ENCODE measurements around the gene SMAD3. TPM values are rescaled to one million over a fixed set of nuclear protein-coding genes. Genes with fewer than 3 reads are reported as not detected.

The SMAD3 gene
- total RNA-seq, 1 donor from 2014 or later = 89.3 TPM

DNA sequence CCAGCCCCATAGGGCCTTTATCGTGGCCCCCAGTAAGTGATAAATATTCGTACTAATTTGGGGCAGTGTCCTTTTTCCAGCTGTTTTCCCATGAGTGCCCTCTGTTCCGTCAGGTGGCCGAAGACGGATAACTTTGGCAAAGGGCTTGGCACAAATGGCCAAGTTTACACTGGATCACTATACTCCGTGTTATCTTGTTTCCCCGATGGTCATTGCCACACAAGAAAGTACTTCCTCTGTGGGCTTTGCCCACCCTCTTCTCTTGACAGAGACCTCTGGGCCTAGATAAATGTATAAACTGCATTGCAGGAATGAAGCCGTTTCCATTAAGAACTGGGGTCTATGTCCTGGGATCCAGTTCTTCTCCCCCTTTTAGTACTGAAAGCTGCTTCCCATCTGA, 39.1 kb downstream of the SMAD3 start:
- intact Hi-C loops (cut with DNase I) = loop anchor here (2.0 kb wide), 3 partner anchors 24 to 56 kb away; no protein-coding TSS in a partner anchor
- H3K4me1 ChIP-seq = peaks cover 23 to 43% of the 10 kb centered on the region in 2 donors

DNA sequence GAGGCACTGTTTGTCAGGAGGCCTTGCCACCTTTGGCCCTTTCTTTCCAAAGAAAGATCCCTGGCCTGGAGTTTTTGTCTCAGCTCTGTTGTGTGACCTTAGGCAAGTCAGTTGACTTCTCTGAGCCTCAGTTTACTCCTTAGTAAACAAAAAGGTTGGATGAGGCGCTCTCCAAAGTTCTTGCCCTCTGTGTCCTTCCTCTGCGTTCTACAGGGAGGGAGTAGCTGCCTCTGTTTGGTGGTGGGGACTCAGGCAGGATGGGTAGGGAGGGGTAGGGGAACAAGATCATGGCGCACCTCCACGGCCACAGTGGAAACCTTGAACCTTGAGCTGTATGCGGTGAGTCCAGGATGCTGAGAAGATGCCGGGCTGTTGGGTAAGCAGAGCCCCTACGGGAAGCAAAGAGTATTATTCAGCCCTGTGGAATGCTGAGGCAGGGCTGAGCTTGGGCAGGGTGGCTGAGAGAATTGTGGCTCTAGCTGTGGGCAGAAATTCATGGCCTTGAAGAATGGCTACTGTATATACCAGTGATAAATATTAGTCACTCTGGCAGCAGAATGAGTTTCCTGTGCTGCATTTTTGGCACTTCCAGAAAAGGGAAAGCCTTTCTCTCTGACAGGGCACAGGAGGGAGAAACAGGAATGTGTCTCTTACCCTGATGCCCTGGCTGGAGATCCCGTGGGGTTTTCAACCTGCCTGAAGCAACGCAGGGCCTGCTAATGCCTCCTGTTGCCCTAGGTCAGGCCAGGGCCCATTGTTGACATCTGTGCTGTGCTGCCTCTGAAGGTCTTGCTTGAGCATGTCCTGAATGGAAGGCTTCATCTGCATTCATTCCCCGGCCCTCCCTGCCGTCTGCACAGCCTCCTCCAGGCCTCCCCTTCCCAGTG, 39.9 kb downstream of the SMAD3 start:
- Histone ChIP-seq H3K4me3 (peak overlapping the region in 1 of 2 donors; percentile 0), H3K36me3 (no peaks in the 10 kb centered on the region), H3K9me3 (no peaks in the 10 kb centered on the region), H3K4me1 (peaks cover 23 to 51% of the 10 kb centered on the region in 2 donors), H3K27me3 (no peaks in the 10 kb centered on the region), H3K27ac (peak overlapping the region; percentile 84 to 85)
- peak in 1 of 2 donors; percentile 93 for DNase-seq (ENCODE audit: low spot score in 2 of 2)
- TF ChIP-seq, protein P1, sequence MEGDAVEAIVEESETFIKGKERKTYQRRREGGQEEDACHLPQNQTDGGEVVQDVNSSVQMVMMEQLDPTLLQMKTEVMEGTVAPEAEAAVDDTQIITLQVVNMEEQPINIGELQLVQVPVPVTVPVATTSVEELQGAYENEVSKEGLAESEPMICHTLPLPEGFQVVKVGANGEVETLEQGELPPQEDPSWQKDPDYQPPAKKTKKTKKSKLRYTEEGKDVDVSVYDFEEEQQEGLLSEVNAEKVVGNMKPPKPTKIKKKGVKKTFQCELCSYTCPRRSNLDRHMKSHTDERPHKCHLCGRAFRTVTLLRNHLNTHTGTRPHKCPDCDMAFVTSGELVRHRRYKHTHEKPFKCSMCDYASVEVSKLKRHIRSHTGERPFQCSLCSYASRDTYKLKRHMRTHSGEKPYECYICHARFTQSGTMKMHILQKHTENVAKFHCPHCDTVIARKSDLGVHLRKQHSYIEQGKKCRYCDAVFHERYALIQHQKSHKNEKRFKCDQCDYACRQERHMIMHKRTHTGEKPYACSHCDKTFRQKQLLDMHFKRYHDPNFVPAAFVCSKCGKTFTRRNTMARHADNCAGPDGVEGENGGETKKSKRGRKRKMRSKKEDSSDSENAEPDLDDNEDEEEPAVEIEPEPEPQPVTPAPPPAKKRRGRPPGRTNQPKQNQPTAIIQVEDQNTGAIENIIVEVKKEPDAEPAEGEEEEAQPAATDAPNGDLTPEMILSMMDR (IDR thresholded peaks at IDR 0.05) = peak in 1 of 3 experiments; percentile 52
- intact Hi-C loops (cut with DNase I) = loop anchor here (1.0 to 5.0 kb wide), 7 partner anchors 25 to 223 kb away; partner anchors contain the start of genes AAGAB, IQCH and SMAD3

More for the DNA sequence above, 39.1 kb downstream of the SMAD3 start:
- H3K36me3 ChIP-seq = no peaks in the 10 kb centered on the region
- H3K9me3 ChIP-seq = no peaks in the 10 kb centered on the region
- no peak for DNase-seq (ENCODE audit: low spot score in 2 of 2)
- peak overlapping the region in 1 of 2 donors; percentile 0 for H3K4me3 ChIP-seq
- H3K27ac ChIP-seq = peak overlapping the region; percentile 84 to 85
- TF ChIP-seq, protein P1 (IDR thresholded peaks at IDR 0.05) = no peak
- H3K27me3 ChIP-seq = no peaks in the 10 kb centered on the region

DNA sequence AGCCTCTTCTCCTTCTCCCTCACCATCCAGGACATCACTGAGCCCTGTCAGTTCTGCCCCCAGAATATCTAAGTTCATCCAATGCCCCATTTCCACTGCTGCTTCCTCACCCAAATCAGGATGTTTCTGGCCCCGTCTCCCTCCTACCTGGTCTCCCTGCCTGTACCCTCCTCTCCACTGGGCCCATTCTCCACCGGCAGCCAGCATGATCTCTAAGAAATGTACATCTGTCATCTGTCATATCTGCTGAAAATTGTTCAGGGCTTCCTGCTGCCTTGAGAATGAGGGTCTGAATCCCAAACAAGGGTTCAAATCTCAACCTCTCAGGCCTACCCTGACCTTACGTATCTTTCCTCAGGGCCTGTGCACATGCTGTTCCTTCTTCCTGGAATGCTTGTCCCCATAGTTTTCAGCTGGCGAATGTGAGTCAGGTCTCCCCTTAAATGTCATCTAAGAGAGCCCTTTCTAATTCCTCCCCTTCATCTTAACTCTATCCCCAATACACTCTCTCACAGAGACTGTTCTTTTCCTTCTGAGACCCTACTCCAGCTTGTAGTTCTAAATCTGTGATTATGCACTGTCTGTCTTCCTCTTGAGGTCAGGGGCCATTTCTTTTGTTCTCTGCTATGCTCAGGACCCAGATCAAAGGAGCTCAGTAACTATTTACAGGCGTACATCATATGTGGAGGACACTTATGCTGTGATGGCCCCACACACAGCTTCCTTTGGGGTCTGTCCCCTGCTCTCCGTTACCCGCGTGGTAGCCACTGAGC, 40.8 kb downstream of the SMAD3 start:
- Histone ChIP-seq H3K4me3 (no peak overlapping the region), H3K27ac (peak overlapping the region; percentile 84 to 85), H3K27me3 (no peaks in the 10 kb centered on the region), H3K4me1 (peaks cover 23 to 53% of the 10 kb centered on the region in 2 donors), H3K36me3 (no peaks in the 10 kb centered on the region), H3K9me3 (no peaks in the 10 kb centered on the region)
- TF ChIP-seq, protein P1 (IDR thresholded peaks at IDR 0.05) = no peak
- no peak for DNase-seq (ENCODE audit: low spot score in 2 of 2)
- intact Hi-C loops (cut with DNase I) = loop anchor here (1.0 to 5.0 kb wide), 8 partner anchors 15 to 224 kb away; partner anchors contain the start of genes AAGAB, IQCH and SMAD3

DNA sequence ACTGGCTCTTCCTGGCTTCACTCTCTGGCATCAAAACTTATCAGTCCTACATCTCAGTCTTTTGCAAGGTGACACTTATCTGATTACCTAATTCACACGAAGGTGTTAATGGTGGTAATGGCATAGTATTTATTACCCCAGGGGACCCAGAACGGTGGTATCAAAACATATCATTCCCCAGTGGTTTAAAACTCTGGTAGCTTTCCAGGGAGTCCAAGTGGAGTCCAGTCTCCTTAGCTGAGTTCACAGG, 41.3 kb downstream of the SMAD3 start:
- TF ChIP-seq, protein P1 (IDR thresholded peaks at IDR 0.05) = no peak
- Histone ChIP-seq H3K4me3 (no peak overlapping the region), H3K36me3 (no peaks in the 10 kb centered on the region), H3K27me3 (no peaks in the 10 kb centered on the region), H3K9me3 (no peaks in the 10 kb centered on the region), H3K4me1 (peaks cover 23 to 53% of the 10 kb centered on the region in 2 donors), H3K27ac (peak overlapping the region; percentile 84 to 85)
- DNase-seq (ENCODE audit: low spot score in 2 of 2) = no peak
- intact Hi-C loops (cut with DNase I) = loop anchor here (2.0 to 5.0 kb wide), 4 partner anchors 14 to 224 kb away; partner anchors contain the start of gene SMAD3

DNA sequence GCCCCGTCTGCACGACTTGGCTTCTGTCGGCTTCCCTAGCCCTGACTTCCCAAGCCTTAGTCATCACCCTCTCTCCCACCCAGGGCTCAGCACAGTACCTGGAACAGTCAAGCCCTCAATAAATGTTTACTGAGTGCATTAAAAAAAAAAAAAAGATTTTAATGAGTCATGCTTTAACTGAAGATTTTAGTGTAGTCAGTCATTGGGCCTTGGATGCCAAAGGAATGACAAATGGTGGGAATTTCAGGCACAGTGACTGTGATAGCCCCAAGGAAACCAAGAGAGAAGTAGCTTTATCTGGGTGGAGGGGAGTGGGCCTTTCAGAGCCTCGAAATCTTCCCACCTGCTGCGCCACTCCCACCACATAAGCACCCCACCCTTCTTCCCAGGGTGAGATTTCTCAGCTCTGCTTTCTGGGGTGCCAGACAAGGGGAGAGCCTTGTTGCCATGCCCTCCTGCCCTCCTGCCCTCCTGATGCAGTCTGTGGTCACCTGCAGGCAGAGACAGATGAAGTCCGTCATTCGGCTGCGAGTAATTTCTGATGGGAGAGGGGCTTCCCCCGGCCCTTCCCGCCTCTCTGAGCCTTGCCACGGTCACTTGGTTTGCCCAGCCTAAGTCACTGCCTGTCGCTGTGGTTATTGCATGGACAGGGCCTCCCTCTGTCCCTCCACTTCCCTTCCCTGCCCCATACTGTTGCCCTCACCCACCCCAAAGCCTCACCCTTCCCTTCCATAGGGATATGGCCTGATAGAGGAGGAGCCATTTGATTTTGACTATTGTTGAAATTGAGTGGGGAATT, 41.8 kb downstream of the SMAD3 start:
- Histone ChIP-seq H3K27ac (peak overlapping the region; percentile 84 to 85), H3K4me3 (no peak overlapping the region), H3K27me3 (no peaks in the 10 kb centered on the region), H3K4me1 (peaks cover 23 to 53% of the 10 kb centered on the region in 2 donors), H3K36me3 (no peaks in the 10 kb centered on the region), H3K9me3 (no peaks in the 10 kb centered on the region)
- intact Hi-C loops (cut with DNase I) = loop anchor here (2.0 to 5.0 kb wide), 4 partner anchors 14 to 225 kb away; partner anchors contain the start of gene SMAD3
- DNase-seq (ENCODE audit: low spot score in 2 of 2) = peak; percentile 46 to 90
- TF ChIP-seq, protein P1 (IDR thresholded peaks at IDR 0.05) = no peak
